Keratinocyte (primary cell): ENCODE data around the gene AZIN2. TPM values are rescaled to one million over a fixed set of nuclear protein-coding genes. Genes with fewer than 3 reads are reported as not detected.

Experiments used
- DNase-seq: peaks from one replicate; pipeline ENCODE4 v3.0.0-alpha.2; 2011; ENCODE audit warnings: low read depth, missing footprints, low spot score
- FAIRE-seq: peaks from 2 replicates; lab custom pipeline; 2011; peaks lifted over from hg19 to GRCh38; lab: Jason Lieb, UNC
- H2AFZ ChIP-seq: 2 replicates; pipeline ENCODE4 v1.6.0; 2012; ENCODE audit warnings: low read length, control low read depth, inconsistent platforms; ENCODE audit not compliant: control insufficient read depth
- H3K27ac ChIP-seq: 2 replicates; pipeline ENCODE4 v1.5.1; 2011; ENCODE audit warnings: low read length; ENCODE audit not compliant: control insufficient read depth, insufficient read depth
- H3K27me3 ChIP-seq: 3 replicates; pipeline ENCODE4 v1.6.0; 2011; ENCODE audit warnings: low read length; ENCODE audit not compliant: control insufficient read depth, insufficient read depth; ENCODE audit errors: extremely low read depth
- H3K36me3 ChIP-seq, 2 experiments: 2 replicates in 1 of 2; 3 replicates in 1 of 2; pipeline ENCODE4 v1.5.1; 2011; ENCODE audit warnings: low read length in 2 of 2, mild to moderate bottlenecking in 1 of 2; ENCODE audit not compliant: control insufficient read depth in 2 of 2, insufficient read depth in 2 of 2; ENCODE audit errors: extremely low read depth in 1 of 2
- H3K4me1 ChIP-seq: 3 replicates; pipeline ENCODE4 v1.5.1; 2011; ENCODE audit warnings: low read length; ENCODE audit not compliant: control insufficient read depth, insufficient read depth; ENCODE audit errors: extremely low read depth
- H3K4me2 ChIP-seq: 3 replicates; pipeline ENCODE4 v1.6.0; 2011; ENCODE audit warnings: low read depth, low read length; ENCODE audit not compliant: control insufficient read depth, insufficient read depth; ENCODE audit errors: extremely low read depth
- H3K4me3 ChIP-seq, 3 experiments: fragments of 200-600 bp in 1 of 3; sonication (generic) in 1 of 3; 2 replicates in 2 of 3; 3 replicates in 1 of 3; pipeline ENCODE4 v1.5.1; 2011 to 2016; ENCODE audit warnings: low read length in 3 of 3, mild to moderate bottlenecking in 3 of 3, control low read depth in 2 of 3, inconsistent platforms in 1 of 3, low read depth in 1 of 3, mixed read lengths in 1 of 3, mixed run types in 1 of 3, moderate library complexity in 1 of 3; ENCODE audit not compliant: control insufficient read depth in 2 of 3, insufficient read depth in 2 of 3; ENCODE audit errors: extremely low read depth in 1 of 3
- H3K79me2 ChIP-seq: 2 replicates; pipeline ENCODE4 v1.6.0; 2012; ENCODE audit warnings: low read length; ENCODE audit not compliant: control insufficient read depth, insufficient read depth
- H3K9ac ChIP-seq: 3 replicates; pipeline ENCODE4 v1.6.0; 2011; ENCODE audit warnings: low read length; ENCODE audit not compliant: control insufficient read depth, insufficient read depth; ENCODE audit errors: extremely low read depth
- H3K9me1 ChIP-seq: 3 replicates; pipeline ENCODE4 v1.6.0; 2011; ENCODE audit warnings: low read length; ENCODE audit not compliant: control insufficient read depth, insufficient read depth; ENCODE audit errors: extremely low read depth
- H3K9me3 ChIP-seq: 2 replicates; pipeline ENCODE4 v1.5.1; 2012; ENCODE audit warnings: low read depth, low read length; ENCODE audit not compliant: control insufficient read depth
- H4K20me1 ChIP-seq: 3 replicates; pipeline ENCODE4 v1.6.0; 2011; ENCODE audit warnings: low read length; ENCODE audit not compliant: control insufficient read depth, insufficient read depth; ENCODE audit errors: extremely low read depth
- CTCF ChIP-seq, 3 experiments: IDR thresholded peaks in 1 of 3; conservative IDR thresholded peaks in 1 of 3; optimal IDR thresholded peaks in 1 of 3; 2 replicates in 2 of 3; 3 replicates in 1 of 3; pipeline versions ENCODE3 to v1.5.1; 2011; ENCODE audit warnings: low read length in 3 of 3, mild to moderate bottlenecking in 3 of 3, moderate library complexity in 2 of 3, control low read depth in 1 of 3, inconsistent platforms in 1 of 3; ENCODE audit not compliant: insufficient read depth in 2 of 3; ENCODE audit errors: extremely low read depth in 1 of 3
- EZH2 ChIP-seq: IDR thresholded peaks from one replicate; pipeline ENCODE4 v1.6.1; 2012; ENCODE audit warnings: inconsistent platforms, mild to moderate bottlenecking, low read length, moderate library complexity
- dilution Hi-C: fragments of 300-500 bp; cut with MboI; formaldehyde crosslinking; loops from one replicate; pipeline ENCODE4 v1.7.0; 2020; ENCODE audit warnings: low sequenced_read_pairs; ENCODE audit not compliant: extremely low pct_ligation_motif_present
- polyA plus RNA-seq, 5 experiments: library from polyadenylated mRNA; depleted of rRNA in 3 of 5; stranded (reverse) in 3 of 5; stranded (forward) in 1 of 5; unstranded in 1 of 5; fragments of >200 nt; gene quantifications; 1 replicate in 1 of 5; 2 replicates in 3 of 5; 3 replicates in 1 of 5; pipeline versions ENCODE4 v1.2.1 to v1.2.3, GENCODE V29; 2011 to 2012; ENCODE audit warnings: missing spikeins in 2 of 5, low read depth in 1 of 5, low replicate concordance in 1 of 5

Gene AZIN2
- polyA plus RNA-seq, 1 donor (not counting 4 experiments of a cell fraction or from before 2014, with no cell fraction given) = 6.7 TPM

DNA sequence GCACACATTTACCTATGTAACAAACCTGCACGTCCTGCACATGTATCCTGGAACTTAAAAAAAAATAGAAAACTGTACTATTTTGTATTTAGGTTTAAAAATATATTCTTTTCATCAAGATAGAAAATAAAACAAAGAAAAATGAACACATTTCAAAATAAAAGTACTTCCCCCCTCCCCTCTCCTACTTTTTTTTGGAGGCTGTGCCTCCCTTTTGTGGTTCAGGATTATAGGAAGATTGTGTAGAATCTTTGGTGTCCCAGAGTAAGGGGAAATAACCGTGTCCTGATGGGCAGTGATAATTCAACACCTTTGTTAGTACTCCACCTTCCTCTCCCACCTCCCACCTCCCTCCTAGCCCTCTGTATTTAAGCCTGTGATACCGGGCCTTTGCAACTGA, 60.8 kb downstream of the AZIN2 start:
- Histone ChIP-seq H3K27me3 (no peaks in the 10 kb centered on the region), H3K9me1 (no peaks in the 10 kb centered on the region), H3K79me2 (no peaks in the 10 kb centered on the region), H2AFZ (no peak overlapping the region), H4K20me1 (no peaks in the 10 kb centered on the region), H3K9me3 (no peaks in the 10 kb centered on the region), H3K4me3 (no peak overlapping the region), H3K4me2 (no peak overlapping the region), H3K4me1 (no peaks in the 10 kb centered on the region), H3K27ac (no peak overlapping the region), H3K9ac (no peak overlapping the region), H3K36me3 (peaks cover 0 to 4% of the 10 kb centered on the region in 2 experiments)
- dilution Hi-C loops = loop anchor here (5.0 kb wide), 1 partner anchor 36 kb away; no protein-coding TSS in a partner anchor
- DNase-seq = no peak
- TF ChIP-seq CTCF (optimal IDR thresholded peaks at IDR 0.05 in 1 of 3, IDR thresholded peaks at IDR 0.05 in 1 of 3, conservative IDR thresholded peaks at IDR 0.05 in 1 of 3; ENCODE audit: extremely low read depth in 1 of 3, insufficient read depth in 2 of 3, low read length in 3 of 3) = no peak
- TF ChIP-seq EZH2 = no peak
- no peak for FAIRE-seq

- no peak overlapping the region for H3K4me3 ChIP-seq
- no peak for DNase-seq
- H3K79me2 ChIP-seq = no peaks in the 10 kb centered on the region
- FAIRE-seq = no peak
- H4K20me1 ChIP-seq = no peaks in the 10 kb centered on the region
- H3K9me3 ChIP-seq = no peaks in the 10 kb centered on the region
- no peaks in the 10 kb centered on the region for H3K9me1 ChIP-seq
- no peak overlapping the region for H3K9ac ChIP-seq
- TF ChIP-seq CTCF (optimal IDR thresholded peaks at IDR 0.05 in 1 of 3, IDR thresholded peaks at IDR 0.05 in 1 of 3, conservative IDR thresholded peaks at IDR 0.05 in 1 of 3; ENCODE audit: extremely low read depth in 1 of 3, insufficient read depth in 2 of 3, low read length in 3 of 3) (no peak), EZH2 (no peak)
- no peak overlapping the region for H2AFZ ChIP-seq
- H3K27me3 ChIP-seq = no peaks in the 10 kb centered on the region
- no peak overlapping the region for H3K27ac ChIP-seq
- no peak overlapping the region for H3K4me2 ChIP-seq
- dilution Hi-C loops = loop anchor here (5.0 kb wide), 1 partner anchor 35 kb away; no protein-coding TSS in a partner anchor
- H3K4me1 ChIP-seq = no peaks in the 10 kb centered on the region
- H3K36me3 ChIP-seq = peaks cover 0 to 9% of the 10 kb centered on the region in 2 experiments
Measured at GRCh38 chr1:33142483-33143064, 61.6 kb downstream of the AZIN2 start.
